H1 (cell line): ENCODE results near the gene ELMO3. TPM values are rescaled to one million over a fixed set of nuclear protein-coding genes. Genes with fewer than 3 reads are reported as not detected.

Experiments used
- CTCF ChIA-PET: fragments of 300-600 bp; sonication (Branson Sonifier 250); formaldehyde crosslinking; loops from one replicate; lab custom pipeline; 2021; ENCODE audit not compliant: partially characterized antibody; lab: Charles Lee
- POLR2A ChIA-PET: fragments of 300-600 bp; sonication (Branson Sonifier 250); formaldehyde crosslinking; loops from one replicate; lab custom pipeline; 2021; ENCODE audit warnings: inconsistent platforms; ENCODE audit not compliant: partially characterized antibody; lab: Charles Lee
- DNase-seq, 2 experiments: peaks; one replicate each; pipeline versions ENCODE4 v3.0.0 to v3.0.0-alpha.2; 2010 to 2022; ENCODE audit warnings: low spot score in 2 of 2, low read depth in 1 of 2, mixed read lengths in 1 of 2
- FAIRE-seq: peaks from 2 replicates; lab custom pipeline; 2011; peaks lifted over from hg19 to GRCh38; lab: Jason Lieb, UNC
- H2AFZ ChIP-seq: 2 replicates; pipeline ENCODE4 v1.8.1; 2012; ENCODE audit warnings: low read length, inconsistent platforms
- H2AK5ac ChIP-seq: 2 replicates; pipeline ENCODE4 v1.6.1; 2013; ENCODE audit warnings: low read depth, low read length
- H2BK120ac ChIP-seq: replicated peaks from 2 replicates; pipeline ENCODE3; 2013; ENCODE audit warnings: low read depth, low read length, inconsistent platforms
- H2BK12ac ChIP-seq: 2 replicates; pipeline ENCODE4 v1.6.1; 2013; ENCODE audit warnings: low read depth, low read length
- H2BK15ac ChIP-seq: 2 replicates; pipeline ENCODE4 v1.6.1; 2013; ENCODE audit warnings: low read length
- H2BK20ac ChIP-seq: 2 replicates; pipeline ENCODE4 v1.6.1; 2013; ENCODE audit warnings: low read length
- H2BK5ac ChIP-seq: 2 replicates; pipeline ENCODE4 v1.6.1; 2013; ENCODE audit warnings: low read depth, low read length
- H3K14ac ChIP-seq: 2 replicates; pipeline ENCODE4 v1.6.1; 2013; ENCODE audit warnings: inconsistent platforms; ENCODE audit not compliant: insufficient read length
- H3K18ac ChIP-seq: 2 replicates; pipeline ENCODE4 v1.6.1; 2013; ENCODE audit warnings: low read length; ENCODE audit errors: extremely low read depth
- H3K23ac ChIP-seq: 2 replicates; pipeline ENCODE4 v1.6.1; 2013; ENCODE audit warnings: inconsistent platforms; ENCODE audit not compliant: insufficient read length
- H3K23me2 ChIP-seq: 2 replicates; pipeline ENCODE4 v1.6.1; 2013; ENCODE audit warnings: low read depth, low read length
- H3K27ac ChIP-seq: 2 replicates; pipeline ENCODE4 v1.6.1; 2011; ENCODE audit warnings: low read depth, low read length, inconsistent platforms
- H3K27me3 ChIP-seq, 4 experiments: replicated peaks in 1 of 4; 1 replicate in 1 of 4; 2 replicates in 3 of 4; pipeline versions ENCODE4 v1.6.1 to v1.8.1; 2011 to 2013; ENCODE audit warnings: low read length in 3 of 4, mild to moderate bottlenecking in 3 of 4, inconsistent platforms in 2 of 4, mixed read lengths in 2 of 4, moderate library complexity in 1 of 4; ENCODE audit not compliant: control insufficient read depth in 3 of 4, insufficient read depth in 3 of 4; ENCODE audit errors: extremely low read depth in 1 of 4
- H3K36me3 ChIP-seq, 4 experiments: 2 replicates each; pipeline versions ENCODE4 v1.6.1 to v1.8.1; 2011 to 2013; ENCODE audit warnings: mild to moderate bottlenecking in 4 of 4, low read length in 3 of 4, moderate library complexity in 2 of 4, control low read depth in 1 of 4, inconsistent platforms in 1 of 4; ENCODE audit not compliant: insufficient read depth in 4 of 4, control insufficient read depth in 2 of 4
- H3K4ac ChIP-seq: replicated peaks from 2 replicates; pipeline ENCODE3; 2013; ENCODE audit warnings: low read length, low read depth, mixed read lengths, inconsistent platforms; ENCODE audit not compliant: insufficient read length
- H3K4me1 ChIP-seq, 4 experiments: replicated peaks in 1 of 4; 1 replicate in 1 of 4; 2 replicates in 3 of 4; pipeline versions ENCODE4 v1.6.1 to v1.8.1; 2011 to 2013; ENCODE audit warnings: low read length in 3 of 4, inconsistent platforms in 2 of 4, mixed read lengths in 1 of 4; ENCODE audit not compliant: insufficient read depth in 4 of 4, control insufficient read depth in 3 of 4
- H3K4me2 ChIP-seq, 2 experiments: 2 replicates each; pipeline versions ENCODE4 v1.6.1 to v1.8.1; 2011 to 2013; ENCODE audit warnings: low read depth in 2 of 2, low read length in 2 of 2, control low read depth in 1 of 2, inconsistent platforms in 1 of 2, mild to moderate bottlenecking in 1 of 2; ENCODE audit not compliant: insufficient read depth in 1 of 2
- H3K4me3 ChIP-seq, 4 experiments: fragments of 200-600, 300-600 bp in 1 of 4; sonication (generic), shearing (Covaris generic), sonication (Bioruptor Twin) in 1 of 4; 2 replicates each; pipeline versions ENCODE4 v1.5.1 to v1.8.1; 2011 to 2016; ENCODE audit warnings: low read length in 4 of 4, low read depth in 3 of 4, control low read depth in 2 of 4, inconsistent platforms in 2 of 4, mild to moderate bottlenecking in 2 of 4, mixed read lengths in 1 of 4, moderate library complexity in 1 of 4; ENCODE audit not compliant: insufficient read depth in 2 of 4; ENCODE audit errors: extremely low read depth in 1 of 4
- H3K56ac ChIP-seq: replicated peaks from 2 replicates; pipeline ENCODE3; 2013; ENCODE audit warnings: low read depth, mild to moderate bottlenecking, mixed read lengths, low read length, inconsistent platforms; ENCODE audit not compliant: insufficient read length
- H3K79me1 ChIP-seq: 2 replicates; pipeline ENCODE4 v1.6.1; 2013; ENCODE audit warnings: low read depth, low read length, control low read depth
- H3K79me2 ChIP-seq, 2 experiments: 2 replicates each; pipeline versions ENCODE4 v1.6.1 to v1.8.1; 2012 to 2013; ENCODE audit warnings: low read length in 2 of 2, mild to moderate bottlenecking in 2 of 2, inconsistent platforms in 1 of 2; ENCODE audit not compliant: insufficient read depth in 2 of 2, control insufficient read depth in 1 of 2
- H3K9ac ChIP-seq, 4 experiments: replicated peaks in 1 of 4; 1 replicate in 1 of 4; 2 replicates in 3 of 4; pipeline versions ENCODE4 v1.6.1 to v1.8.1; 2011 to 2013; ENCODE audit warnings: low read depth in 3 of 4, low read length in 3 of 4, control low read depth in 2 of 4, mild to moderate bottlenecking in 2 of 4, moderate library complexity in 2 of 4, inconsistent platforms in 1 of 4; ENCODE audit errors: extremely low read depth in 1 of 4
- H3K9me3 ChIP-seq, 2 experiments: 2 replicates each; pipeline versions ENCODE4 v1.6.1 to v1.8.1; 2012 to 2013; ENCODE audit warnings: mild to moderate bottlenecking in 2 of 2, moderate library complexity in 2 of 2, control low read depth in 1 of 2, inconsistent platforms in 1 of 2, low read depth in 1 of 2, low read length in 1 of 2, mixed read lengths in 1 of 2; ENCODE audit not compliant: insufficient read depth in 2 of 2
- H4K20me1 ChIP-seq, 2 experiments: replicated peaks in 1 of 2; 2 replicates each; pipeline versions ENCODE3 to v1.8.1; 2011 to 2013; ENCODE audit warnings: inconsistent platforms in 2 of 2, low read length in 2 of 2, mild to moderate bottlenecking in 1 of 2; ENCODE audit not compliant: insufficient read depth in 2 of 2, control insufficient read depth in 1 of 2
- H4K5ac ChIP-seq: 2 replicates; pipeline ENCODE4 v1.6.1; 2013; ENCODE audit warnings: low read length, low read depth, mixed read lengths, inconsistent platforms; ENCODE audit not compliant: insufficient read length
- H4K8ac ChIP-seq: 2 replicates; pipeline ENCODE4 v1.8.0; 2013; ENCODE audit warnings: mild to moderate bottlenecking, moderate library complexity, low read length, inconsistent platforms; ENCODE audit not compliant: insufficient read depth; ENCODE audit errors: extremely low read depth
- H4K91ac ChIP-seq: replicated peaks from 2 replicates; pipeline ENCODE3; 2013; ENCODE audit warnings: low read length, mixed read lengths, inconsistent platforms; ENCODE audit not compliant: insufficient read length
- ASH2L ChIP-seq: fragments of 200-600, 300-600 bp; sonication (generic); IDR thresholded peaks from one replicate; pipeline ENCODE4 v1.7.1; 2017; ENCODE audit warnings: low read length
- ATF3 ChIP-seq: IDR thresholded peaks from 2 replicates; pipeline ENCODE4 v1.6.1; 2011; ENCODE audit warnings: low read depth, mild to moderate bottlenecking, low read length; ENCODE audit not compliant: insufficient read depth
- BCL11A ChIP-seq, 2 experiments: IDR thresholded peaks; one replicate each; pipeline ENCODE4 v1.6.1; 2011; ENCODE audit warnings: low read depth in 2 of 2, low read length in 2 of 2, mild to moderate bottlenecking in 2 of 2
- CEBPB ChIP-seq: IDR thresholded peaks from 2 replicates; pipeline ENCODE4 v1.6.1; 2012; ENCODE audit warnings: low read depth, low read length
- CHD1 ChIP-seq: IDR thresholded peaks from 2 replicates; pipeline ENCODE4 v1.6.1; 2012; ENCODE audit warnings: low read depth, low read length, improper control_type of control experiment
- E2F6 ChIP-seq: IDR thresholded peaks from 2 replicates; pipeline ENCODE4 v1.6.1; 2012; ENCODE audit warnings: inconsistent platforms
- EP300 ChIP-seq, 2 experiments: IDR thresholded peaks; 1 replicate in 1 of 2; 2 replicates in 1 of 2; pipeline ENCODE4 v1.6.1; 2011 to 2012; ENCODE audit warnings: low read depth in 2 of 2, low read length in 2 of 2, mild to moderate bottlenecking in 2 of 2, borderline replicate concordance in 1 of 2, inconsistent platforms in 1 of 2, moderate library complexity in 1 of 2
- FOSL1 ChIP-seq: IDR thresholded peaks from 2 replicates; pipeline ENCODE4 v1.6.1; 2011; ENCODE audit warnings: mild to moderate bottlenecking, low read depth, low read length, moderate library complexity; ENCODE audit not compliant: insufficient read depth
- GABPA ChIP-seq: IDR thresholded peaks from 2 replicates; pipeline ENCODE4 v1.6.1; 2011; ENCODE audit warnings: mild to moderate bottlenecking, low read length, moderate library complexity, borderline replicate concordance; ENCODE audit not compliant: insufficient read depth
- KDM5A ChIP-seq: fragments of 200-600 bp; IDR thresholded peaks from 2 replicates; pipeline ENCODE4 v1.7.1; 2012; ENCODE audit warnings: mild to moderate bottlenecking, low read length, inconsistent platforms, mixed read lengths
- MAX ChIP-seq: IDR thresholded peaks from 2 replicates; pipeline ENCODE4 v1.6.1; 2012; ENCODE audit warnings: inconsistent platforms
- SP1 ChIP-seq: IDR thresholded peaks from 2 replicates; pipeline ENCODE4 v1.6.1; 2011; ENCODE audit warnings: low read depth, low read length
- TBP ChIP-seq: IDR thresholded peaks from 2 replicates; pipeline ENCODE4 v1.6.1; 2011; ENCODE audit warnings: low read depth, low read length, improper control_type of control experiment
- TEAD4 ChIP-seq: IDR thresholded peaks from 2 replicates; pipeline ENCODE4 v1.6.1; 2012; ENCODE audit warnings: low read depth, low read length, inconsistent platforms, mixed read lengths
- polyA plus RNA-seq, 7 experiments: library from polyadenylated mRNA; depleted of rRNA in 3 of 7; stranded (reverse) in 5 of 7; unstranded in 2 of 7; fragments of >200 nt in 5 of 7; fragments of 200-250 nt in 2 of 7; gene quantifications; 1 replicate in 5 of 7; 2 replicates in 1 of 7; 4 replicates in 1 of 7; pipeline versions ENCODE4 v1.2.1 to v1.2.3, GENCODE V29; 2011 to 2013; ENCODE audit warnings: missing spikeins in 2 of 7, mixed read lengths in 2 of 7
- total RNA-seq: library from RNA; stranded (reverse); fragmentation: NEBNext Ultra II Directional; extraction: Animal tissue kit (Norgen Biotek cat#: 25700); gene quantifications from 2 replicates; pipeline ENCODE4 v1.2.1, GENCODE V29; 2021

ELMO3 gene
- total and polyA plus RNA-seq, 2 of the 8 experiments (the other 6 are each of a cell fraction or from before 2014, with no cell fraction given), result 9.6 to 10.9 TPM

- no peak overlapping the region for H3K27ac ChIP-seq
- H3K14ac ChIP-seq, result no peak overlapping the region
- no peak overlapping the region for H3K9ac ChIP-seq
- POLR2A ChIA-PET, result interaction anchor here (0.9 to 3.5 kb wide), 4 partner anchors 8 to 247 kb away, joined by 3 to 19 read pairs (median 3); partner anchors contain the start of gene TMEM208
- no peak overlapping the region for H4K91ac ChIP-seq
- no peaks in the 10 kb centered on the region for H3K79me1 ChIP-seq
- peaks cover 0 to 12% (median 10%) of the 10 kb centered on the region in 4 experiments; a peak in 4 of 7 replicates for H3K27me3 ChIP-seq
- no peaks in the 10 kb centered on the region for H3K36me3 ChIP-seq
- no peaks in the 10 kb centered on the region for H3K79me2 ChIP-seq
- no peak overlapping the region for H4K8ac ChIP-seq
- H3K9me3 ChIP-seq, result no peaks in the 10 kb centered on the region
- H2BK5ac ChIP-seq, result no peak overlapping the region
- no peak overlapping the region for H3K4me2 ChIP-seq
- no peak overlapping the region for H3K23ac ChIP-seq
- H2AFZ ChIP-seq, result no peak overlapping the region
- no peak overlapping the region for H3K4me3 ChIP-seq
- H3K23me2 ChIP-seq, result no peaks in the 10 kb centered on the region
- no peak overlapping the region for H2BK20ac ChIP-seq
- no peak overlapping the region for H2BK15ac ChIP-seq
- H2BK120ac ChIP-seq, result no peak overlapping the region
- no peak overlapping the region for H3K18ac ChIP-seq
- H2BK12ac ChIP-seq, result no peak overlapping the region
- no peak for FAIRE-seq
- no peak overlapping the region for H3K4ac ChIP-seq
- no peaks in the 10 kb centered on the region for H4K20me1 ChIP-seq
- no peaks in the 10 kb centered on the region; a peak in 1 of 7 replicates for H3K4me1 ChIP-seq
- no peak overlapping the region for H4K5ac ChIP-seq
- H2AK5ac ChIP-seq, result no peak overlapping the region
- DNase-seq, result no peak
- no peak overlapping the region for H3K56ac ChIP-seq
- CTCF ChIA-PET, result interaction anchor here (0.6 to 8.9 kb wide), 4 partner anchors 11 to 83 kb away, joined by 3 to 111 read pairs (median 4); partner anchors contain the start of genes E2F4 and ELMO3
- TF ChIP-seq E2F6, result no peak
- TF ChIP-seq CHD1, result no peak
- no peak for TF ChIP-seq TEAD4
- TF ChIP-seq SP1, result no peak
- no peak for TF ChIP-seq BCL11A (IDR thresholded peaks at IDR 0.05; ENCODE audit: low read depth in 2 of 2, low read length in 2 of 2)
- TF ChIP-seq FOSL1, result no peak
- TF ChIP-seq EP300 (IDR thresholded peaks at IDR 0.05; ENCODE audit: borderline replicate concordance in 1 of 2, low read depth in 2 of 2, low read length in 2 of 2), result no peak
- no peak for TF ChIP-seq TBP
- TF ChIP-seq KDM5A, result no peak
- no peak for TF ChIP-seq ASH2L
- TF ChIP-seq ATF3, result no peak
- TF ChIP-seq MAX, result no peak
- TF ChIP-seq GABPA, result no peak
- TF ChIP-seq CEBPB, result no peak
These were observed 13.8 kb downstream of the ELMO3 start for GRCh38 chr16:67212766-67213165.
